Small intestine (tissue), 7 donors: Measurements from ENCODE around the gene ART1. TPM values are rescaled to one million over a fixed set of nuclear protein-coding genes. Genes with fewer than 3 reads are reported as not detected.

Experiments used
- DNase-seq, 2 donors: peaks; one replicate each; pipeline versions ENCODE4 v3.0.0 to v3.0.0-alpha.2; 2013
- FAIRE-seq: peaks from 2 replicates; lab custom pipeline; 2012; peaks lifted over from hg19 to GRCh38; lab: Jason Lieb, UNC
- H3K27ac ChIP-seq, 3 donors: one replicate each; pipeline ENCODE4 v1.5.1; 2013; ENCODE audit warnings: low read length in 2 of 3, mild to moderate bottlenecking in 2 of 3, control low read depth in 1 of 3, inconsistent platforms in 1 of 3, low read depth in 1 of 3, moderate library complexity in 1 of 3
- H3K27me3 ChIP-seq, 3 donors: one replicate each; pipeline ENCODE4 v1.6.1; 2013; ENCODE audit warnings: low read length in 3 of 3, inconsistent platforms in 1 of 3; ENCODE audit not compliant: control insufficient read depth in 3 of 3, insufficient read depth in 3 of 3
- H3K36me3 ChIP-seq, 3 donors: one replicate each; pipeline ENCODE4 v1.6.1; 2013; ENCODE audit warnings: low read length in 3 of 3, inconsistent platforms in 1 of 3, low read depth in 1 of 3, mild to moderate bottlenecking in 1 of 3, moderate library complexity in 1 of 3; ENCODE audit not compliant: control insufficient read depth in 3 of 3, insufficient read depth in 2 of 3
- H3K4me1 ChIP-seq, 3 donors: one replicate each; pipeline ENCODE4 v1.6.1; 2013; ENCODE audit warnings: low read length in 2 of 3, inconsistent platforms in 1 of 3, low read depth in 1 of 3, mild to moderate bottlenecking in 1 of 3, moderate library complexity in 1 of 3; ENCODE audit not compliant: control insufficient read depth in 3 of 3, insufficient read depth in 2 of 3
- H3K4me3 ChIP-seq, 3 donors: one replicate each; pipeline ENCODE4 v1.5.1; 2013; ENCODE audit warnings: low read length in 3 of 3, control low read depth in 1 of 3, inconsistent platforms in 1 of 3, low read depth in 1 of 3, mild to moderate bottlenecking in 1 of 3, moderate library complexity in 1 of 3
- H3K9me3 ChIP-seq, 2 donors: one replicate each; pipeline ENCODE4 v1.6.1; 2013; ENCODE audit warnings: low read depth in 1 of 2, low read length in 1 of 2; ENCODE audit not compliant: control insufficient read depth in 2 of 2, insufficient read depth in 1 of 2
- WGBS, 3 donors: extraction: QIAGEN DNeasy Blood & Tissue Kit; methylation state at CpG; one replicate each; pipeline ENCODE4 v1.1.7; 2013; 5-methylcytosine and 5-hydroxymethylcytosine counted together
- polyA plus RNA-seq, 4 donors: library from polyadenylated mRNA; stranded (reverse) in 3 of 4; unstranded in 1 of 4; fragments of 200-250 nt in 3 of 4; fragments of 120-200 nt in 1 of 4; gene quantifications; one replicate each; pipeline versions ENCODE4 v1.2.1 to v1.2.3, GENCODE V29; 2013
- donor health status: healthy with polysubstance abuse.
- donor health status: control.
- donor health status: control.
- donor health status: Bipolar disorder and iron deficiency.
- donor health status: healthy.

Gene ART1
- polyA plus RNA-seq, 4 donors = 0.04 TPM; not detected in 3

GRCh38 chr11:3675971-3676370 is 31.0 kb downstream of the ART1 start:
- H3K4me3 ChIP-seq = no peak overlapping the region
- peaks cover 21 to 64% (median 37%) of the 10 kb centered on the region in 3 donors for H3K36me3 ChIP-seq
- FAIRE-seq = no peak
- WGBS, 3 donors = 98 to 99% (median 98%) methylated on average over 11 of the region's 11 CpGs
- no peaks in the 10 kb centered on the region for H3K9me3 ChIP-seq
- DNase-seq = no peak
- H3K27me3 ChIP-seq = no peaks in the 10 kb centered on the region
- no peak overlapping the region for H3K27ac ChIP-seq
- H3K4me1 ChIP-seq = no peaks in the 10 kb centered on the region

- DNase-seq (no peak), FAIRE-seq (no peak)
- peaks cover 19 to 52% (median 40%) of the 10 kb centered on the region in 3 donors for H3K36me3 ChIP-seq
- 93 to 95% (median 93%) methylated on average over 3 of the region's 3 CpGs for WGBS, 3 donors
- no peaks in the 10 kb centered on the region for H3K9me3 ChIP-seq
- H3K4me1 ChIP-seq = no peaks in the 10 kb centered on the region
- no peak overlapping the region for H3K27ac ChIP-seq
- H3K27me3 ChIP-seq = no peaks in the 10 kb centered on the region
- H3K4me3 ChIP-seq = no peak overlapping the region
Measured at GRCh38 chr11:3679077-3679476, 34.1 kb downstream of the ART1 start.

GRCh38 chr11:3683039-3683438 is 38.1 kb downstream of the ART1 start:
- H3K4me1 ChIP-seq = no peaks in the 10 kb centered on the region
- H3K27me3 ChIP-seq = no peaks in the 10 kb centered on the region
- DNase-seq = no peak
- no peak overlapping the region for H3K4me3 ChIP-seq
- H3K36me3 ChIP-seq = peaks cover 26 to 51% (median 30%) of the 10 kb centered on the region in 3 donors
- WGBS, 3 donors = 94 to 96% (median 95%) methylated on average over 9 of the region's 9 CpGs
- no peaks in the 10 kb centered on the region for H3K9me3 ChIP-seq
- no peak for FAIRE-seq
- no peak overlapping the region for H3K27ac ChIP-seq

- WGBS, 3 donors = 95 to 98% (median 96%) methylated on average over 12 of the region's 12 CpGs
- Histone ChIP-seq H3K27ac (no peak overlapping the region), H3K9me3 (no peaks in the 10 kb centered on the region), H3K4me3 (no peak overlapping the region), H3K36me3 (peaks cover 25 to 53% (median 29%) of the 10 kb centered on the region in 3 donors), H3K27me3 (no peaks in the 10 kb centered on the region), H3K4me1 (no peaks in the 10 kb centered on the region)
- DNase-seq (no peak), FAIRE-seq (no peak)
Measured at GRCh38 chr11:3684129-3684818, 39.3 kb downstream of the ART1 start.

DNA sequence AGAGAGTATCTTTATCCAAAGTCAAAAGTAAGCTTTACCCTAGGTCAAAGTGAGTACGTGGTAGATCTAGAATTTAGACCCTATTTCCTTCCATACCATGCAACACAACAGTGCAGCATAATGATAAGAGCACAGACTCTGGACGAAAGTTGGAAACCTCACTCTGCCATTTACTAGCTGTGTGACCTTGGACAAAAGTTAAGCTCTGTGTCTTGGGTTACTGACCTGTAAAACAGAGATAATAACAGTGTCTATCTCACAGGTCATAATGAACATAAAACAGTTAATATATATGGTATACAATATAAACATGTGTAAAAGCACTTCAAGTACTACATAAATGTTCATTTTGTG is 39.9 kb downstream of the ART1 start:
- 47 to 80% (median 78%) methylated on average over 2 of the region's 2 CpGs for WGBS, 3 donors
- peak; percentile 36 to 54 for DNase-seq
- Histone ChIP-seq H3K4me1 (no peaks in the 10 kb centered on the region), H3K9me3 (no peaks in the 10 kb centered on the region), H3K36me3 (peaks cover 20 to 56% (median 29%) of the 10 kb centered on the region in 3 donors), H3K27ac (no peak overlapping the region), H3K27me3 (no peaks in the 10 kb centered on the region), H3K4me3 (no peak overlapping the region)
- no peak for FAIRE-seq

DNA sequence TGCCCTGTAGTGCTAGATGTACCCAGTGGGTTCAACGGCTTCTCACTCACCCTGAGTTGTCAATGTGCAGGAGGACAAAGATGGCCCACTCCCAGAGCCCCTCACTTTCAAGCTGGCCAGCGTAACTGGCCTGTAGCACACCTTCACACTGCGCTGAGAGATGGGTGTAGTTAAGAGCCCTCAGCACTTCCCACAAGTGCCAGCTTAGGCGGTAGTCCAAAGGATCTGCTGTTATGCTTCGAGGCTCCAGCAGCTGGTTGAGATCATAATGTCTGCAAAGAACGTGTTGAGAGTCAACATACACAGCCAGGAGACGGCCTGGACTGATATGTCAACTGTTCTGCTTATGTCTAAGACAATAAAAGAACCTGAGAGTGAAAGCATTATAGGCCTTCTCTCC is 41.0 kb downstream of the ART1 start:
- no peaks in the 10 kb centered on the region for H3K27me3 ChIP-seq
- no peaks in the 10 kb centered on the region for H3K9me3 ChIP-seq
- WGBS, 3 donors = 84 to 87% (median 84%) methylated on average over 7 of the region's 7 CpGs
- H3K27ac ChIP-seq = no peak overlapping the region
- H3K4me3 ChIP-seq = no peak overlapping the region
- FAIRE-seq = no peak
- DNase-seq = peak in 1 of 2 donors; percentile 7
- no peaks in the 10 kb centered on the region for H3K4me1 ChIP-seq
- H3K36me3 ChIP-seq = peaks cover 15 to 53% (median 31%) of the 10 kb centered on the region in 3 donors

GRCh38 chr11:3686751-3687150 is 41.8 kb downstream of the ART1 start:
- Histone ChIP-seq H3K27me3 (no peaks in the 10 kb centered on the region), H3K36me3 (peaks cover 17 to 58% (median 30%) of the 10 kb centered on the region in 3 donors), H3K4me3 (no peak overlapping the region), H3K9me3 (no peaks in the 10 kb centered on the region), H3K4me1 (no peaks in the 10 kb centered on the region), H3K27ac (no peak overlapping the region)
- 80 to 96% (median 95%) methylated on average over 4 of the region's 4 CpGs for WGBS, 3 donors
- FAIRE-seq (no peak), DNase-seq (no peak)

GRCh38 chr11:3700410-3700809 is 55.5 kb downstream of the ART1 start:
- no peak for FAIRE-seq
- Histone ChIP-seq H3K27ac (no peak overlapping the region), H3K9me3 (no peaks in the 10 kb centered on the region), H3K27me3 (no peaks in the 10 kb centered on the region), H3K4me1 (no peaks in the 10 kb centered on the region), H3K36me3 (peaks cover 15 to 55% (median 36%) of the 10 kb centered on the region in 3 donors), H3K4me3 (no peak overlapping the region)
- WGBS, 3 donors = 94 to 98% (median 96%) methylated on average over 2 of the region's 2 CpGs
- DNase-seq = no peak

GRCh38 chr11:3700910-3701309 is 56.0 kb downstream of the ART1 start:
- DNase-seq = no peak
- H3K27ac ChIP-seq = no peak overlapping the region
- no peaks in the 10 kb centered on the region for H3K27me3 ChIP-seq
- no peak for FAIRE-seq
- H3K9me3 ChIP-seq = no peaks in the 10 kb centered on the region
- WGBS, 3 donors = 81 to 95% (median 89%) methylated on average over 2 of the region's 2 CpGs
- no peaks in the 10 kb centered on the region for H3K4me1 ChIP-seq
- peaks cover 17 to 55% (median 35%) of the 10 kb centered on the region in 3 donors for H3K36me3 ChIP-seq
- no peak overlapping the region for H3K4me3 ChIP-seq
